Lung (tissue), 12 donors: ENCODE measurements around the gene MBOAT1. TPM values are rescaled to one million over a fixed set of nuclear protein-coding genes. Genes with fewer than 3 reads are reported as not detected.

ENCODE experiments used
- ATAC-seq: fragments of 200-7000 bp; cut with Tn5 transposase; one replicate; pipeline ENCODE4 v1.9.1; 2020; ENCODE audit warnings: moderate number of reproducible peaks; ENCODE audit not compliant: insufficient read depth, low FRiP score
- DNase-seq, 3 donors: peaks; one replicate each; pipeline ENCODE4 v3.0.0-alpha.2; 2013 to 2017
- H3K27ac ChIP-seq, 2 donors: one replicate each; pipeline ENCODE4 v1.5.1; 2013; ENCODE audit warnings: mild to moderate bottlenecking in 2 of 2, moderate library complexity in 2 of 2, control low read depth in 1 of 2, inconsistent platforms in 1 of 2, low read depth in 1 of 2, low read length in 1 of 2
- H3K27me3 ChIP-seq, 3 donors: one replicate each; pipeline ENCODE4 v1.5.1; 2013; ENCODE audit warnings: low read length in 2 of 3; ENCODE audit not compliant: control insufficient read depth in 3 of 3, insufficient read depth in 3 of 3
- H3K36me3 ChIP-seq, 4 donors: one replicate each; pipeline ENCODE4 v1.5.1; 2013; ENCODE audit warnings: low read length in 4 of 4, mild to moderate bottlenecking in 1 of 4, moderate library complexity in 1 of 4; ENCODE audit not compliant: control insufficient read depth in 4 of 4, insufficient read depth in 4 of 4
- H3K4me1 ChIP-seq, 5 donors: one replicate each; pipeline ENCODE4 v1.5.1; 2013; ENCODE audit warnings: low read length in 5 of 5, mild to moderate bottlenecking in 2 of 5, moderate library complexity in 1 of 5; ENCODE audit not compliant: control insufficient read depth in 5 of 5, insufficient read depth in 5 of 5
- H3K4me3 ChIP-seq: one replicate; pipeline ENCODE4 v1.5.1; 2013; ENCODE audit warnings: mild to moderate bottlenecking, control low read depth, moderate library complexity
- H3K9ac ChIP-seq, 2 donors: one replicate each; pipeline ENCODE4 v1.5.1; 2013; ENCODE audit warnings: low read length in 2 of 2, control low read depth in 1 of 2; ENCODE audit not compliant: insufficient read depth in 1 of 2
- H3K9me3 ChIP-seq, 4 donors: one replicate each; pipeline ENCODE4 v1.5.1; 2013; ENCODE audit warnings: low read length in 3 of 4, mild to moderate bottlenecking in 1 of 4, moderate library complexity in 1 of 4; ENCODE audit not compliant: control insufficient read depth in 4 of 4, insufficient read depth in 3 of 4
- WGBS, 2 donors: extraction: QIAGEN DNeasy Blood & Tissue Kit; methylation state at CpG; one replicate each; pipeline ENCODE4 v1.1.7; 2013; 5-methylcytosine and 5-hydroxymethylcytosine counted together
- polyA plus RNA-seq, 2 donors: library from polyadenylated mRNA; stranded (reverse); fragments of 200-250 nt; gene quantifications; one replicate each; pipeline ENCODE4 v1.2.1, GENCODE V29; 2013
- total RNA-seq, 2 donors: library from RNA; depleted of rRNA in 1 of 2; stranded (reverse); fragments of >200 nt in 1 of 2; gene quantifications; one replicate each; pipeline ENCODE4 v1.2.1, GENCODE V29; 2014 to 2021
- TF ChIP-seq, protein P1 (sequence below): IDR thresholded peaks from 2 replicates; pipeline ENCODE4 v1.5.1; 2012; ENCODE audit warnings: mild to moderate bottlenecking; ENCODE audit errors: control extremely low read depth, extremely low read depth
- donor health status: control.
- donor health status: control.
- donor health status: Bipolar disorder and iron deficiency.
- donor health status: healthy.
- donor health status: DM: yes; HTN: yes; CAD: no.

The MBOAT1 gene
- total and polyA plus RNA-seq, 4 donors, result 2.3 to 27.4 (median 8.7) TPM

DNA sequence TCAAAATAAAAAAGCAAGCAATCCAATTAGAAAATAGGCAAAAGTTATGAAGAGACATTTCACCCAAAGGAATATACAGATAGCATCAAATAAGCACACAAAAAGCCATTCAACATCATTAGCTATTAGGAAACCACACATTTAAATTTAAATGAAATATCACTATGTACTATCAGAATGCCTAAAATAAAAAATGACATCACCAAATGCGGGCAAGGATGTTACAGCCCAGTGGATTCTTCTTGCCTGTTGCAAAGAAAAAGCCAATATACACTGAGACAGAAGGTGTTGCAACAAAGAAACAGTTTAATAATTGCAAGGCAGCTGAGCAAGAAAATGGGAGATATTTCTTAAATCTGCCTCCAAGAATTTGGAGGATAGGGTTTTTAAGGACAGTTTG lies 31.0 kb upstream of the MBOAT1 start:
- no peaks in the 10 kb centered on the region for H3K9me3 ChIP-seq
- DNase-seq (no peak), ATAC-seq (no peak)
- H3K27ac ChIP-seq, result no peak overlapping the region
- H3K4me3 ChIP-seq, result no peak overlapping the region
- TF ChIP-seq, protein P1, sequence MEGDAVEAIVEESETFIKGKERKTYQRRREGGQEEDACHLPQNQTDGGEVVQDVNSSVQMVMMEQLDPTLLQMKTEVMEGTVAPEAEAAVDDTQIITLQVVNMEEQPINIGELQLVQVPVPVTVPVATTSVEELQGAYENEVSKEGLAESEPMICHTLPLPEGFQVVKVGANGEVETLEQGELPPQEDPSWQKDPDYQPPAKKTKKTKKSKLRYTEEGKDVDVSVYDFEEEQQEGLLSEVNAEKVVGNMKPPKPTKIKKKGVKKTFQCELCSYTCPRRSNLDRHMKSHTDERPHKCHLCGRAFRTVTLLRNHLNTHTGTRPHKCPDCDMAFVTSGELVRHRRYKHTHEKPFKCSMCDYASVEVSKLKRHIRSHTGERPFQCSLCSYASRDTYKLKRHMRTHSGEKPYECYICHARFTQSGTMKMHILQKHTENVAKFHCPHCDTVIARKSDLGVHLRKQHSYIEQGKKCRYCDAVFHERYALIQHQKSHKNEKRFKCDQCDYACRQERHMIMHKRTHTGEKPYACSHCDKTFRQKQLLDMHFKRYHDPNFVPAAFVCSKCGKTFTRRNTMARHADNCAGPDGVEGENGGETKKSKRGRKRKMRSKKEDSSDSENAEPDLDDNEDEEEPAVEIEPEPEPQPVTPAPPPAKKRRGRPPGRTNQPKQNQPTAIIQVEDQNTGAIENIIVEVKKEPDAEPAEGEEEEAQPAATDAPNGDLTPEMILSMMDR, result no peak
- no peaks in the 10 kb centered on the region for H3K36me3 ChIP-seq
- WGBS, 2 donors, result 90 to 94% methylated on average over 1 of the region's 1 CpG
- no peaks in the 10 kb centered on the region for H3K27me3 ChIP-seq
- no peak overlapping the region for H3K9ac ChIP-seq
- H3K4me1 ChIP-seq, result no peaks in the 10 kb centered on the region

DNA sequence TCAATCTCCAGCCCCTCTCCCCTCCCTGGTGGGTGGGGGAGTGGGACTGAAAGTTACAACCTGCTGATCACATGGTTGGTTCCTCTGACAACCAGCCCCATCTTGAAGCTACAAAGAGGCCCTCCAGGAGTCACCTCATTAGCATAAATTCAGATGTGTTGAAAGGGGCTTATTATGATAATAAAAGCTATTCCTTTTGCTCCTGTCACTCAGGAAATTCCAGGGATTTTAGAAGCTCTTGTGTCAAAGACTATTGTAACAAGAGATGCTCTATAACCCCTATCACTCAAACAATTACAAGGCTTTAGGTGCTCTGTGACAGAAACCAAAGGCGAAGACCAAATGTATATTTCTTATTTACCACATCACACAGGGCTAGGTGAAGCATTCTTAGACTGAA lies 30.1 kb upstream of the MBOAT1 start:
- H3K4me1 ChIP-seq, result no peaks in the 10 kb centered on the region
- TF ChIP-seq, protein P1, result no peak
- H3K36me3 ChIP-seq, result no peaks in the 10 kb centered on the region
- no peak for DNase-seq
- no peak for ATAC-seq
- H3K9ac ChIP-seq, result no peak overlapping the region
- 97 to 100% methylated on average over 1 of the region's 1 CpG for WGBS, 2 donors
- no peaks in the 10 kb centered on the region for H3K27me3 ChIP-seq
- H3K9me3 ChIP-seq, result no peaks in the 10 kb centered on the region
- H3K27ac ChIP-seq, result no peak overlapping the region
- H3K4me3 ChIP-seq, result no peak overlapping the region

DNA sequence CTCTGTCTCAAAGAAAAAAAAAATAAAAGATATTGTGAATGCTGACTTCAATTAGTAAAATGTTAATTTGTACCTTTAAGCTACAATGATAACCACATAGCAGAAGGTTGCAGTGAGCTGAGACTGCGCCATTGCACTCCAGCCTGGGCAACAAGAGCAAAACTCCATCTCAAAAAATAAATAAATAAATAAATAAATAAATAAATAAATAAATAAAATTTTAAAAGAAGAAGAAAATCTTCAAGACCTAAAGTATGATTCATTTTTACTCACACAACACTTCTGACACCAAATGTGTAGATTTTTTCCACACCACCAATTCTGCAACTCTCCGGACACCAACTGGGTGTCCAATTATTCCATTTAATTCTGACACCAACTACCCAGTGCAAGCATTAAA lies 28.8 kb upstream of the MBOAT1 start:
- H3K36me3 ChIP-seq, result no peaks in the 10 kb centered on the region
- no peaks in the 10 kb centered on the region for H3K9me3 ChIP-seq
- no peak overlapping the region for H3K4me3 ChIP-seq
- H3K4me1 ChIP-seq, result no peaks in the 10 kb centered on the region
- ATAC-seq, result no peak
- TF ChIP-seq, protein P1, result no peak
- no peaks in the 10 kb centered on the region for H3K27me3 ChIP-seq
- H3K9ac ChIP-seq, result no peak overlapping the region
- DNase-seq, result no peak
- no peak overlapping the region for H3K27ac ChIP-seq
- 97% methylated on average over 2 of the region's 2 CpGs for WGBS, 2 donors
